ENCODE results near the gene AP4B1. TPM values are rescaled to one million over a fixed set of nuclear protein-coding genes. Genes with fewer than 3 reads are reported as not detected.

Gene AP4B1
- total and polyA plus RNA-seq, 2 of the 13 experiments (the other 11 are each of a cell fraction or from before 2014, with no cell fraction given) = 8.5 to 12.0 TPM

DNA sequence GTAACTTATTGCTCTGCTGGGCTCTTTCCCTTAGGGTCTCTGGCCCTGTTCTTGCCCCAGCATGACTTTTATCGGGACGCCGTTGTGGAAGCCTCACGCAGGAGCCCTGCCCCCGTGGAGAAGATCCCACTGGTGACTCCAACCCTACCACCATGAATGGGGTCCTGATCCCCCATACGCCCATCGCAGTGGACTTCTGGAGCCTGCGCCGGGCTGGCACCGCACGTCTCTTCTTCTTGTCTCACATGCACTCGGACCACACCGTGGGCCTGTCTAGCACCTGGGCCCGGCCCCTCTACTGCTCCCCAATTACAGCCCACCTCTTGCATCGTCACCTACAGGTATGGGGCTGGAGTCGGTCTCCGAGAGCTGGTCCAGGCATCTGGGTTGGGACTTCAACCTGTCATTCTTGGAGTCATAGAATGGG, 849 bp upstream of the AP4B1 start (continued):
- TF ChIP-seq ZNF407 (CRISPR knock-in tag; IDR thresholded peaks at IDR 0.05; ENCODE audit: not compliant biosample characterization) = peak; percentile 24
- TF ChIP-seq ZNF232 (CRISPR knock-in tag; IDR thresholded peaks at IDR 0.05; ENCODE audit: borderline replicate concordance) = peak; percentile 19; the same call in 1 of the 2 replicates
- TF ChIP-seq ZC3H13 (CRISPR knock-in tag; IDR thresholded peaks at IDR 0.05) = no peak
- TF ChIP-seq ZNF552 (CRISPR knock-in tag; IDR thresholded peaks at IDR 0.05; ENCODE audit: borderline replicate concordance) = 0 out of 2 replicates have a peak, but pooled peaks have one; percentile 23
- 0 out of 2 replicates have a peak, but pooled peaks have one; percentile 29 for TF ChIP-seq GZF1 (CRISPR knock-in tag; IDR thresholded peaks at IDR 0.05)
- TF ChIP-seq ZNF501 (CRISPR knock-in tag; IDR thresholded peaks at IDR 0.05) = 0 out of 2 replicates have a peak, but pooled peaks have one; percentile 10
- no peak for TF ChIP-seq NR2F6 (IDR thresholded peaks at IDR 0.05)
- TF ChIP-seq NR2F6 (CRISPR knock-in tag; IDR thresholded peaks at IDR 0.05) = no peak
- TF ChIP-seq TAF1 (CRISPR knock-in tag; IDR thresholded peaks at IDR 0.05) = peak; percentile 10; the same call in 1 of the 2 replicates
- no peak for TF ChIP-seq SALL1 (CRISPR knock-in tag; IDR thresholded peaks at IDR 0.05)
- TF ChIP-seq, protein P1, sequence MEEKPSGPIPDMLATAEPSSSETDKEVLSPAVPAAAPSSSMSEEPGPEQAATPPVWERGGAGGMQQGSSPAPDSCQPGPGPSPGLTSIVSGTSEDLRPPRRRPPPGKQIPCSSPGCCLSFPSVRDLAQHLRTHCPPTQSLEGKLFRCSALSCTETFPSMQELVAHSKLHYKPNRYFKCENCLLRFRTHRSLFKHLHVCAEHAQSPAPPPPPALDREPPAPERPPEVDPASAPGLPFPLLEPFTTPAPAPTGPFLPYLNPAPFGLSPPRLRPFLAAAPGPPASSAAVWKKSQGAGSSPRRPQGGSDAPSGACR (CRISPR knock-in tag; IDR thresholded peaks at IDR 0.05) = no peak
- TF ChIP-seq ZNF619 (CRISPR knock-in tag; IDR thresholded peaks at IDR 0.05) = no peak; the same call in 1 of the 2 replicates
- peak; percentile 71 for TF ChIP-seq IKZF4 (CRISPR knock-in tag; IDR thresholded peaks at IDR 0.05; ENCODE audit: borderline replicate concordance, low read depth, not compliant biosample characterization)
- TF ChIP-seq, protein P2, sequence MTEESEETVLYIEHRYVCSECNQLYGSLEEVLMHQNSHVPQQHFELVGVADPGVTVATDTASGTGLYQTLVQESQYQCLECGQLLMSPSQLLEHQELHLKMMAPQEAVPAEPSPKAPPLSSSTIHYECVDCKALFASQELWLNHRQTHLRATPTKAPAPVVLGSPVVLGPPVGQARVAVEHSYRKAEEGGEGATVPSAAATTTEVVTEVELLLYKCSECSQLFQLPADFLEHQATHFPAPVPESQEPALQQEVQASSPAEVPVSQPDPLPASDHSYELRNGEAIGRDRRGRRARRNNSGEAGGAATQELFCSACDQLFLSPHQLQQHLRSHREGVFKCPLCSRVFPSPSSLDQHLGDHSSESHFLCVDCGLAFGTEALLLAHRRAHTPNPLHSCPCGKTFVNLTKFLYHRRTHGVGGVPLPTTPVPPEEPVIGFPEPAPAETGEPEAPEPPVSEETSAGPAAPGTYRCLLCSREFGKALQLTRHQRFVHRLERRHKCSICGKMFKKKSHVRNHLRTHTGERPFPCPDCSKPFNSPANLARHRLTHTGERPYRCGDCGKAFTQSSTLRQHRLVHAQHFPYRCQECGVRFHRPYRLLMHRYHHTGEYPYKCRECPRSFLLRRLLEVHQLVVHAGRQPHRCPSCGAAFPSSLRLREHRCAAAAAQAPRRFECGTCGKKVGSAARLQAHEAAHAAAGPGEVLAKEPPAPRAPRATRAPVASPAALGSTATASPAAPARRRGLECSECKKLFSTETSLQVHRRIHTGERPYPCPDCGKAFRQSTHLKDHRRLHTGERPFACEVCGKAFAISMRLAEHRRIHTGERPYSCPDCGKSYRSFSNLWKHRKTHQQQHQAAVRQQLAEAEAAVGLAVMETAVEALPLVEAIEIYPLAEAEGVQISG (CRISPR knock-in tag; IDR thresholded peaks at IDR 0.05) = peak; percentile 93
- no peak for TF ChIP-seq TBX3 (IDR thresholded peaks at IDR 0.05; ENCODE audit: borderline replicate concordance)
- no peak for TF ChIP-seq MNT (IDR thresholded peaks at IDR 0.05)

Data from HepG2 (cell line).